Measurements from ENCODE around the gene ELOVL3.

DNA sequence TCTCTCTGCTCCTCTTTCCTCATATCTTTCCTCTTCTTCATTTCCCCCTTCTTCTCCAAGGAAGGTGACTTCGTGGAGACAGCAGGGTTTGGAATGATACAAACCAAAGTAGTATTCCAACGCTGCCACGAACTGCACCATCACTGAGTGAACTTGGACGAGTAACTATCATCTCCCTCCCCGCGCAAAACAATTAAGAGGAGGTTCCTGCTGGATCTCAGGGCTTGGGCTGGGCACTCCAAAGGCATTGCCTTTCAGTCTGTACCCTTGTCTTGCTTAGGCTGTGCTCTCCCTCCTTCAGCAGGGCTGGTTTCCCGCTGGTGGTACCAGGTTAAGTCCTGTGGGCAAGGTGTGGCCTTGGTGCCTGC, 16.0 kb downstream of the ELOVL3 start:
- TF ChIP-seq EZH2 (IDR thresholded peaks at IDR 0.05; ENCODE audit: borderline replicate concordance, low read length) = no peak
- TF ChIP-seq, protein P1, sequence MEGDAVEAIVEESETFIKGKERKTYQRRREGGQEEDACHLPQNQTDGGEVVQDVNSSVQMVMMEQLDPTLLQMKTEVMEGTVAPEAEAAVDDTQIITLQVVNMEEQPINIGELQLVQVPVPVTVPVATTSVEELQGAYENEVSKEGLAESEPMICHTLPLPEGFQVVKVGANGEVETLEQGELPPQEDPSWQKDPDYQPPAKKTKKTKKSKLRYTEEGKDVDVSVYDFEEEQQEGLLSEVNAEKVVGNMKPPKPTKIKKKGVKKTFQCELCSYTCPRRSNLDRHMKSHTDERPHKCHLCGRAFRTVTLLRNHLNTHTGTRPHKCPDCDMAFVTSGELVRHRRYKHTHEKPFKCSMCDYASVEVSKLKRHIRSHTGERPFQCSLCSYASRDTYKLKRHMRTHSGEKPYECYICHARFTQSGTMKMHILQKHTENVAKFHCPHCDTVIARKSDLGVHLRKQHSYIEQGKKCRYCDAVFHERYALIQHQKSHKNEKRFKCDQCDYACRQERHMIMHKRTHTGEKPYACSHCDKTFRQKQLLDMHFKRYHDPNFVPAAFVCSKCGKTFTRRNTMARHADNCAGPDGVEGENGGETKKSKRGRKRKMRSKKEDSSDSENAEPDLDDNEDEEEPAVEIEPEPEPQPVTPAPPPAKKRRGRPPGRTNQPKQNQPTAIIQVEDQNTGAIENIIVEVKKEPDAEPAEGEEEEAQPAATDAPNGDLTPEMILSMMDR (IDR thresholded peaks at IDR 0.05; ENCODE audit: low read length) = no peak
